Keratinocyte (primary cell): Measurements from ENCODE around the gene PRR18. TPM values are rescaled to one million over a fixed set of nuclear protein-coding genes. Genes with fewer than 3 reads are reported as not detected.
A peak's percentile ranks its signal among the peaks of the same experiment; 100 is the strongest.

Source experiments
- DNase-seq: peaks from one replicate; pipeline ENCODE4 v3.0.0-alpha.2; 2011; ENCODE audit warnings: low read depth, missing footprints, low spot score
- FAIRE-seq: peaks from 2 replicates; lab custom pipeline; 2011; peaks lifted over from hg19 to GRCh38; lab: Jason Lieb, UNC
- H2AFZ ChIP-seq: 2 replicates; pipeline ENCODE4 v1.6.0; 2012; ENCODE audit warnings: low read length, control low read depth, inconsistent platforms; ENCODE audit not compliant: control insufficient read depth
- H3K27ac ChIP-seq: 2 replicates; pipeline ENCODE4 v1.5.1; 2011; ENCODE audit warnings: low read length; ENCODE audit not compliant: control insufficient read depth, insufficient read depth
- H3K27me3 ChIP-seq: 3 replicates; pipeline ENCODE4 v1.6.0; 2011; ENCODE audit warnings: low read length; ENCODE audit not compliant: control insufficient read depth, insufficient read depth; ENCODE audit errors: extremely low read depth
- H3K36me3 ChIP-seq, 2 experiments: 2 replicates in 1 of 2; 3 replicates in 1 of 2; pipeline ENCODE4 v1.5.1; 2011; ENCODE audit warnings: low read length in 2 of 2, mild to moderate bottlenecking in 1 of 2; ENCODE audit not compliant: control insufficient read depth in 2 of 2, insufficient read depth in 2 of 2; ENCODE audit errors: extremely low read depth in 1 of 2
- H3K4me1 ChIP-seq: 3 replicates; pipeline ENCODE4 v1.5.1; 2011; ENCODE audit warnings: low read length; ENCODE audit not compliant: control insufficient read depth, insufficient read depth; ENCODE audit errors: extremely low read depth
- H3K4me2 ChIP-seq: 3 replicates; pipeline ENCODE4 v1.6.0; 2011; ENCODE audit warnings: low read depth, low read length; ENCODE audit not compliant: control insufficient read depth, insufficient read depth; ENCODE audit errors: extremely low read depth
- H3K4me3 ChIP-seq, 3 experiments: fragments of 200-600 bp in 1 of 3; sonication (generic) in 1 of 3; 2 replicates in 2 of 3; 3 replicates in 1 of 3; pipeline ENCODE4 v1.5.1; 2011 to 2016; ENCODE audit warnings: low read length in 3 of 3, mild to moderate bottlenecking in 3 of 3, control low read depth in 2 of 3, inconsistent platforms in 1 of 3, low read depth in 1 of 3, mixed read lengths in 1 of 3, mixed run types in 1 of 3, moderate library complexity in 1 of 3; ENCODE audit not compliant: control insufficient read depth in 2 of 3, insufficient read depth in 2 of 3; ENCODE audit errors: extremely low read depth in 1 of 3
- H3K79me2 ChIP-seq: 2 replicates; pipeline ENCODE4 v1.6.0; 2012; ENCODE audit warnings: low read length; ENCODE audit not compliant: control insufficient read depth, insufficient read depth
- H3K9ac ChIP-seq: 3 replicates; pipeline ENCODE4 v1.6.0; 2011; ENCODE audit warnings: low read length; ENCODE audit not compliant: control insufficient read depth, insufficient read depth; ENCODE audit errors: extremely low read depth
- H3K9me1 ChIP-seq: 3 replicates; pipeline ENCODE4 v1.6.0; 2011; ENCODE audit warnings: low read length; ENCODE audit not compliant: control insufficient read depth, insufficient read depth; ENCODE audit errors: extremely low read depth
- H3K9me3 ChIP-seq: 2 replicates; pipeline ENCODE4 v1.5.1; 2012; ENCODE audit warnings: low read depth, low read length; ENCODE audit not compliant: control insufficient read depth
- H4K20me1 ChIP-seq: 3 replicates; pipeline ENCODE4 v1.6.0; 2011; ENCODE audit warnings: low read length; ENCODE audit not compliant: control insufficient read depth, insufficient read depth; ENCODE audit errors: extremely low read depth
- EZH2 ChIP-seq: IDR thresholded peaks from one replicate; pipeline ENCODE4 v1.6.1; 2012; ENCODE audit warnings: inconsistent platforms, mild to moderate bottlenecking, low read length, moderate library complexity
- dilution Hi-C: fragments of 300-500 bp; cut with MboI; formaldehyde crosslinking; loops from one replicate; pipeline ENCODE4 v1.7.0; 2020; ENCODE audit warnings: low sequenced_read_pairs; ENCODE audit not compliant: extremely low pct_ligation_motif_present
- polyA plus RNA-seq, 5 experiments: library from polyadenylated mRNA; depleted of rRNA in 3 of 5; stranded (reverse) in 3 of 5; stranded (forward) in 1 of 5; unstranded in 1 of 5; fragments of >200 nt; gene quantifications; 1 replicate in 1 of 5; 2 replicates in 3 of 5; 3 replicates in 1 of 5; pipeline versions ENCODE4 v1.2.1 to v1.2.3, GENCODE V29; 2011 to 2012; ENCODE audit warnings: missing spikeins in 2 of 5, low read depth in 1 of 5, low replicate concordance in 1 of 5
- TF ChIP-seq, protein P1 (sequence below), 3 experiments: IDR thresholded peaks in 1 of 3; conservative IDR thresholded peaks in 1 of 3; optimal IDR thresholded peaks in 1 of 3; 2 replicates in 2 of 3; 3 replicates in 1 of 3; pipeline versions ENCODE3 to v1.5.1; 2011; ENCODE audit warnings: low read length in 3 of 3, mild to moderate bottlenecking in 3 of 3, moderate library complexity in 2 of 3, control low read depth in 1 of 3, inconsistent platforms in 1 of 3; ENCODE audit not compliant: insufficient read depth in 2 of 3; ENCODE audit errors: extremely low read depth in 1 of 3

PRR18 gene
- polyA plus RNA-seq, 1 donor (not counting 4 experiments of a cell fraction or from before 2014, with no cell fraction given): not detected

GRCh38 chr6:166314454-166314853, 6.3 kb upstream of the PRR18 start:
- no peaks in the 10 kb centered on the region for H3K4me1 ChIP-seq
- TF ChIP-seq EZH2: no peak
- TF ChIP-seq, protein P1, sequence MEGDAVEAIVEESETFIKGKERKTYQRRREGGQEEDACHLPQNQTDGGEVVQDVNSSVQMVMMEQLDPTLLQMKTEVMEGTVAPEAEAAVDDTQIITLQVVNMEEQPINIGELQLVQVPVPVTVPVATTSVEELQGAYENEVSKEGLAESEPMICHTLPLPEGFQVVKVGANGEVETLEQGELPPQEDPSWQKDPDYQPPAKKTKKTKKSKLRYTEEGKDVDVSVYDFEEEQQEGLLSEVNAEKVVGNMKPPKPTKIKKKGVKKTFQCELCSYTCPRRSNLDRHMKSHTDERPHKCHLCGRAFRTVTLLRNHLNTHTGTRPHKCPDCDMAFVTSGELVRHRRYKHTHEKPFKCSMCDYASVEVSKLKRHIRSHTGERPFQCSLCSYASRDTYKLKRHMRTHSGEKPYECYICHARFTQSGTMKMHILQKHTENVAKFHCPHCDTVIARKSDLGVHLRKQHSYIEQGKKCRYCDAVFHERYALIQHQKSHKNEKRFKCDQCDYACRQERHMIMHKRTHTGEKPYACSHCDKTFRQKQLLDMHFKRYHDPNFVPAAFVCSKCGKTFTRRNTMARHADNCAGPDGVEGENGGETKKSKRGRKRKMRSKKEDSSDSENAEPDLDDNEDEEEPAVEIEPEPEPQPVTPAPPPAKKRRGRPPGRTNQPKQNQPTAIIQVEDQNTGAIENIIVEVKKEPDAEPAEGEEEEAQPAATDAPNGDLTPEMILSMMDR (optimal IDR thresholded peaks at IDR 0.05 in 1 of 3, IDR thresholded peaks at IDR 0.05 in 1 of 3, conservative IDR thresholded peaks at IDR 0.05 in 1 of 3; ENCODE audit: extremely low read depth in 1 of 3, insufficient read depth in 2 of 3, low read length in 3 of 3): no peak
- no peaks in the 10 kb centered on the region for H4K20me1 ChIP-seq
- no peaks in the 10 kb centered on the region for H3K9me3 ChIP-seq
- H3K27ac ChIP-seq: no peak overlapping the region
- H3K4me2 ChIP-seq: no peak overlapping the region
- no peaks in the 10 kb centered on the region for H3K79me2 ChIP-seq
- no peaks in the 10 kb centered on the region for H3K9me1 ChIP-seq
- no peak overlapping the region for H3K4me3 ChIP-seq
- FAIRE-seq (no peak), DNase-seq (no peak)
- H3K36me3 ChIP-seq: peaks cover 0 to 2% of the 10 kb centered on the region in 2 experiments
- H3K9ac ChIP-seq: no peak overlapping the region
- H3K27me3 ChIP-seq: peaks cover 4% of the 10 kb centered on the region
- no peak overlapping the region for H2AFZ ChIP-seq
- dilution Hi-C loops: no loop called here

GRCh38 chr6:166313255-166314070, 5.3 kb upstream of the PRR18 start:
- FAIRE-seq (no peak), DNase-seq (no peak)
- H3K79me2 ChIP-seq: no peaks in the 10 kb centered on the region
- H3K4me1 ChIP-seq: no peaks in the 10 kb centered on the region
- H3K9ac ChIP-seq: no peak overlapping the region
- H4K20me1 ChIP-seq: no peaks in the 10 kb centered on the region
- H3K27ac ChIP-seq: no peak overlapping the region
- dilution Hi-C loops: no loop called here
- no peaks in the 10 kb centered on the region for H3K36me3 ChIP-seq
- TF ChIP-seq, protein P1 (optimal IDR thresholded peaks at IDR 0.05 in 1 of 3, IDR thresholded peaks at IDR 0.05 in 1 of 3, conservative IDR thresholded peaks at IDR 0.05 in 1 of 3; ENCODE audit: extremely low read depth in 1 of 3, insufficient read depth in 2 of 3, low read length in 3 of 3): peak; percentile 63 to 84 (median 65)
- no peak for TF ChIP-seq EZH2
- no peak overlapping the region for H3K4me2 ChIP-seq
- H3K9me1 ChIP-seq: no peaks in the 10 kb centered on the region
- H2AFZ ChIP-seq: no peak overlapping the region
- H3K4me3 ChIP-seq: no peak overlapping the region
- H3K9me3 ChIP-seq: no peaks in the 10 kb centered on the region
- H3K27me3 ChIP-seq: peaks cover 14% of the 10 kb centered on the region
